ENCODE results near the gene USP10. TPM values are rescaled to one million over a fixed set of nuclear protein-coding genes. Genes with fewer than 3 reads are reported as not detected.

The USP10 gene
- total and polyA plus RNA-seq, 9 donors: 30.6 to 73.4 (median 57.3) TPM

DNA sequence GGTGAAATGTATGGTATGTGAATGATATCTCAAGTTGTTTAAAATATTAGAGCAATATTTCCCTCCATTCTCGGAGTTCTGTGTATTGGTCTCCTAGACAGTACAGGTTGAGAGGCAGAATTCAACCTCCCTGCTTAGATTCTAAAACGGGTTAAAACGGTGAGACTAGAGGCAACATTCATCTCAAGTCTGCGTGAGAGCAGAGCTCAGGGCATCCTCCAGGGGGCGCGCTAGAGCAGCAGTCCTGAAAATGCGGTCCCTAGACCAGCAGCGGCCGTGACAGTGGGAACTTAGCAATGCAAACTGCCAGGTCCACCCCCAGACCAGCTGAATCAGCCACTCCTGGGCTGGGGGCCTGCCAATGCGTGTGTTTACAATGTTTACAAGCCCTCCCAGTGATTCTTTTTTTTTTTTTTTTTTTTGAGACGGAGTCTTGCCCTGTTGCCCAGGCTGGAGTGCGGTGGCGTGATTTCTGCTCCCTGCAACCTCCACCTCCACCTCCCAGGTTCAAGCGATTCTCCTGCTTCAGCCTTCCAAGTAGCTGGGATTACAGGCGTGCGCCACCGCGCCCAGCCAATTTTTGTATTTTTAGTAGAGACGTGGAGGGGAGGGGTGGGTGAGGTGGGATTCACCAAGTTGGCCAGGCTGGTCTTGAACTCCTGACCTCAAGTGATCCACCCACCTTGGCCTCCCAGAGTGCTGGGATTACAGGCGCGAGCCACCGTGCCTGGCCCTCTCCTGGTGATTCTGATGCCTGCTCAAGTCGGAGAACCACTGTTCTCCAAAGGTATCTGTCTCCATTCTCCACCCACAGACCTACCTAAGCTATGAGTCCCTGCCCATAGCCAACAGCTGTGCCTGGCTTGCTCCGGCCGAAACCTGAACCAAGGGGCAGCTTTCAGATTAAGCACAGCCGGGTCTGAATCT lies 27.3 kb upstream of the USP10 start:
- WGBS (ENCODE audit: insufficient coverage): 48% methylated on average over 14 of the region's 26 CpGs
- no peaks in the 10 kb centered on the region for H3K36me3 ChIP-seq (ENCODE audit: control insufficient read depth, insufficient read depth, low read length)
- H3K4me3 ChIP-seq (ENCODE audit: low read length): no peak overlapping the region
- H3K27ac ChIP-seq (ENCODE audit: low read length): no peak overlapping the region
- H3K27me3 ChIP-seq (ENCODE audit: control insufficient read depth, insufficient read depth, low read length): no peaks in the 10 kb centered on the region
- H3K9me3 ChIP-seq (replicated peaks; ENCODE audit: control insufficient read depth, low read depth, low read length): no peaks in the 10 kb centered on the region
- peak; percentile 60 for DNase-seq
- peaks cover 3% of the 10 kb centered on the region for H3K4me1 ChIP-seq (ENCODE audit: control insufficient read depth, insufficient read depth, low read length)

DNA sequence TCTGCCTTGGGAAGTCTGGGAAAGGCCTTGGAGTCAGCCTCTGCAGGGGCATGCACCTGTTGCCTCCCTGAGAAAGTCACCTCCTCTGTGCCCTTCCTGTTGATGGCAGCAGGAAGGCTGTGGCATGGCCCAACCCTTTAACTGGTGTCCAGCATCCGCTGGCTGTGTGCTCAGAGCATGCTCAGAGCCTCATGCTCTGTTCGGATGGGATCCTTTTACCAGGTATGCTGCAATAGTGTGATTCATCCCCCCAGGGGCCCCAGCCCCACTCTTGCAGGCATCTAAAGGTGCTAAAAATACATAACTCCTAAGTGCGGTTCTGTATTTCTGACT lies 26.6 kb upstream of the USP10 start:
- H3K27ac ChIP-seq (ENCODE audit: low read length): no peak overlapping the region
- H3K9me3 ChIP-seq (replicated peaks; ENCODE audit: control insufficient read depth, low read depth, low read length): no peaks in the 10 kb centered on the region
- H3K4me1 ChIP-seq (ENCODE audit: control insufficient read depth, insufficient read depth, low read length): peaks cover 3% of the 10 kb centered on the region
- DNase-seq: no peak
- H3K27me3 ChIP-seq (ENCODE audit: control insufficient read depth, insufficient read depth, low read length): no peaks in the 10 kb centered on the region
- WGBS (ENCODE audit: insufficient coverage): 72% methylated on average over 2 of the region's 3 CpGs
- no peak overlapping the region for H3K4me3 ChIP-seq (ENCODE audit: low read length)
- H3K36me3 ChIP-seq (ENCODE audit: control insufficient read depth, insufficient read depth, low read length): no peaks in the 10 kb centered on the region

DNA sequence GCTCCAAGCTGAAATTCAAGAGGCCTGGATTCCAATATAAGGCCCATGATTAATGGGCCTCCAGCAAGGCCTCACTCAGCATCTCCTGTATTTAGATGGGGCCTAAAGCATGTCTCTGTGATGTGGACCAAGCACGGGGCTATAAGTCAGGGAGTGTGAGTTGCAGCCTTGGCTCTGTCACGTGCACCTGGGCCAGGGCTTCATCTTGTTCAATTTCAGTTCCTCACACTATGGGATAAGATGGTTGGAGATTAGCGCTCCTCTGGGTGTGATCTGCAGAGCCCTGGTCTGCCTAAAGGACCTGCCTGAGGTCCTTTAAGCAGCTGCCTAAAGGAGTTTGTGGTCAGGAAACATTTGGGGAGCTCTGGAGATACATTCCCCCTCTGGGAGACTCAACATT lies 26.2 kb upstream of the USP10 start:
- no CpG with 5 or more reads among the region's 3 CpGs for WGBS (ENCODE audit: insufficient coverage)
- H3K36me3 ChIP-seq (ENCODE audit: control insufficient read depth, insufficient read depth, low read length): no peaks in the 10 kb centered on the region
- no peaks in the 10 kb centered on the region for H3K27me3 ChIP-seq (ENCODE audit: control insufficient read depth, insufficient read depth, low read length)

GRCh38 chr16:84675423-84675822 lies 24.4 kb upstream of the USP10 start:
- H3K4me1 ChIP-seq (ENCODE audit: control insufficient read depth, insufficient read depth, low read length): peaks cover 3% of the 10 kb centered on the region
- no CpG with 5 or more reads among the region's 9 CpGs for WGBS (ENCODE audit: insufficient coverage)
- H3K27me3 ChIP-seq (ENCODE audit: control insufficient read depth, insufficient read depth, low read length): peaks cover 5% of the 10 kb centered on the region
- H3K9me3 ChIP-seq (replicated peaks; ENCODE audit: control insufficient read depth, low read depth, low read length): no peaks in the 10 kb centered on the region
- H3K27ac ChIP-seq (ENCODE audit: low read length): no peak overlapping the region
- H3K36me3 ChIP-seq (ENCODE audit: control insufficient read depth, insufficient read depth, low read length): no peaks in the 10 kb centered on the region
- no peak overlapping the region for H3K4me3 ChIP-seq (ENCODE audit: low read length)
- DNase-seq: no peak

More for the DNA sequence above, 26.2 kb upstream of the USP10 start:
- peaks cover 3% of the 10 kb centered on the region for H3K4me1 ChIP-seq (ENCODE audit: control insufficient read depth, insufficient read depth, low read length)
- H3K27ac ChIP-seq (ENCODE audit: low read length): no peak overlapping the region
- no peak overlapping the region for H3K4me3 ChIP-seq (ENCODE audit: low read length)
- no peaks in the 10 kb centered on the region for H3K9me3 ChIP-seq (replicated peaks; ENCODE audit: control insufficient read depth, low read depth, low read length)
- DNase-seq: no peak

GRCh38 chr16:84675884-84676283 lies 23.9 kb upstream of the USP10 start:
- Histone ChIP-seq H3K4me1 (ENCODE audit: control insufficient read depth, insufficient read depth, low read length) (peaks cover 3% of the 10 kb centered on the region), H3K4me3 (ENCODE audit: low read length) (no peak overlapping the region), H3K27ac (ENCODE audit: low read length) (no peak overlapping the region), H3K9me3 (replicated peaks; ENCODE audit: control insufficient read depth, low read depth, low read length) (no peaks in the 10 kb centered on the region), H3K27me3 (ENCODE audit: control insufficient read depth, insufficient read depth, low read length) (peaks cover 5% of the 10 kb centered on the region), H3K36me3 (ENCODE audit: control insufficient read depth, insufficient read depth, low read length) (no peaks in the 10 kb centered on the region)
- no peak for DNase-seq
- 91% methylated on average over 1 of the region's 2 CpGs for WGBS (ENCODE audit: insufficient coverage)

- Histone ChIP-seq H3K27ac (ENCODE audit: low read length) (no peak overlapping the region), H3K27me3 (ENCODE audit: control insufficient read depth, insufficient read depth, low read length) (peaks cover 8% of the 10 kb centered on the region), H3K4me3 (ENCODE audit: low read length) (no peak overlapping the region), H3K9me3 (replicated peaks; ENCODE audit: control insufficient read depth, low read depth, low read length) (no peaks in the 10 kb centered on the region), H3K4me1 (ENCODE audit: control insufficient read depth, insufficient read depth, low read length) (peaks cover 3% of the 10 kb centered on the region), H3K36me3 (ENCODE audit: control insufficient read depth, insufficient read depth, low read length) (no peaks in the 10 kb centered on the region)
- WGBS (ENCODE audit: insufficient coverage): 78% methylated on average over 9 of the region's 14 CpGs
- no peak for DNase-seq
These were observed 22.6 kb upstream of the USP10 start for GRCh38 chr16:84677017-84677803.

- no peak overlapping the region for H3K4me3 ChIP-seq (ENCODE audit: low read length)
- WGBS (ENCODE audit: insufficient coverage): no CpG with 5 or more reads among the region's 10 CpGs
- peaks cover 3% of the 10 kb centered on the region for H3K4me1 ChIP-seq (ENCODE audit: control insufficient read depth, insufficient read depth, low read length)
- H3K36me3 ChIP-seq (ENCODE audit: control insufficient read depth, insufficient read depth, low read length): no peaks in the 10 kb centered on the region
- peak; percentile 27 for DNase-seq
- H3K27ac ChIP-seq (ENCODE audit: low read length): no peak overlapping the region
- peaks cover 10% of the 10 kb centered on the region for H3K27me3 ChIP-seq (ENCODE audit: control insufficient read depth, insufficient read depth, low read length)
- no peaks in the 10 kb centered on the region for H3K9me3 ChIP-seq (replicated peaks; ENCODE audit: control insufficient read depth, low read depth, low read length)
These were observed 22.0 kb upstream of the USP10 start for GRCh38 chr16:84677849-84678248.

DNA sequence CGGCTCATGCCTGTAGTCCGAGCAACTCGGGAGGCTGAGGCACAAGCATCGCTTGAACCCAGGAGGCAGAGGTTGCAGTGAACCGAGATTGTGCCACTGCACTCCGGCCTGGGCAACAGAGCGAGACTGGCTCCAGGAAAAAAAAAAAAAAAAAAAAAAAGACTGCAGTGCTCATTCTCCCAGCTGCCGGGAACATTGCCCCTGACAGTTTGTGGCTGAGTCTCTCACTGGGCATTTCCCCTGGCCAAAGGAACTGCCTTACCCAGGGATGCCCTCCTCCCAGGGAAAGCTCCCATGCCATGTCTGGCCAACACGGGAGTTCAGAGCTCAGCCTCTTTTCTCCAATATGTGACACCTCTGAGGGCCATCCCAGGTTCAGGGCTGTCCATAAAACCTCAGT lies 21.3 kb upstream of the USP10 start:
- Histone ChIP-seq H3K4me1 (ENCODE audit: control insufficient read depth, insufficient read depth, low read length) (no peaks in the 10 kb centered on the region), H3K27me3 (ENCODE audit: control insufficient read depth, insufficient read depth, low read length) (peaks cover 12% of the 10 kb centered on the region), H3K36me3 (ENCODE audit: control insufficient read depth, insufficient read depth, low read length) (no peaks in the 10 kb centered on the region), H3K4me3 (ENCODE audit: low read length) (no peak overlapping the region), H3K9me3 (replicated peaks; ENCODE audit: control insufficient read depth, low read depth, low read length) (no peaks in the 10 kb centered on the region), H3K27ac (ENCODE audit: low read length) (no peak overlapping the region)
- 93% methylated on average over 9 of the region's 9 CpGs for WGBS (ENCODE audit: insufficient coverage)
- no peak for DNase-seq

DNA sequence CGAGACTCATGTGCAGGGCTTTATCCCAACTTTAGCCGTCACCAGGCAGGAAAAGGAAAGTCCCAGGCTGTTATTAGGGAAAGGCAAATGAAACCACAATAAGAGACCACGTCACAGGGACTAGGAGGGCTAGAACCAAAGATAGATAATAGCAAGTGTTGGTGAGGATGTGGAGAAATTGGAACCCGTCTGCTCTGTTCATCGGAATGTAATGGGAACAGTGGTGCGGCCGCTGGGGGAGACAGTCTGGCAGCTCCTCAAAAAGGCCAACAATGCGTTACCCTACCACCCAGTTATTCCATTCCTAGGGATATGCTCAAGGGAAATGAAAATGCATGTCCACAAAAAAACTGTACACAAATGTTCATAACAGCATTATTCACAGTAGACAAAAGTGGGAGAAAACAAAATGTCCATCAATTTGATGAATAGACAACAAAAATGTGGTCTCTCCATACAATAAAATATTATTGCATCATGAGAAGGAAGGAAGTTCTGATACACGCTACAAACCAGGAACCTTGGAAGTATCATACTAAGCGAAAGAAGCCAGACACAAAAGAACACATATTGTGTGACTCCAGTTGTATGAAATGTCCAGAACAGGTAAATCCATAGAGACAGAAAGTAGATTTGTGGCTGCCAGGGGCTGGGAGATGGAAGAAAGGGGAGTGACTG lies 19.5 kb upstream of the USP10 start:
- WGBS (ENCODE audit: insufficient coverage): 69% methylated on average over 3 of the region's 10 CpGs
- H3K36me3 ChIP-seq (ENCODE audit: control insufficient read depth, insufficient read depth, low read length): no peaks in the 10 kb centered on the region
- H3K27ac ChIP-seq (ENCODE audit: low read length): no peak overlapping the region
- H3K4me1 ChIP-seq (ENCODE audit: control insufficient read depth, insufficient read depth, low read length): no peaks in the 10 kb centered on the region
- no peaks in the 10 kb centered on the region for H3K9me3 ChIP-seq (replicated peaks; ENCODE audit: control insufficient read depth, low read depth, low read length)
- DNase-seq: no peak
- H3K27me3 ChIP-seq (ENCODE audit: control insufficient read depth, insufficient read depth, low read length): peaks cover 17% of the 10 kb centered on the region
- H3K4me3 ChIP-seq (ENCODE audit: low read length): no peak overlapping the region

Data from muscle of leg (tissue), 11 donors.